ENCODE data around the gene TNFSF11.

DNA sequence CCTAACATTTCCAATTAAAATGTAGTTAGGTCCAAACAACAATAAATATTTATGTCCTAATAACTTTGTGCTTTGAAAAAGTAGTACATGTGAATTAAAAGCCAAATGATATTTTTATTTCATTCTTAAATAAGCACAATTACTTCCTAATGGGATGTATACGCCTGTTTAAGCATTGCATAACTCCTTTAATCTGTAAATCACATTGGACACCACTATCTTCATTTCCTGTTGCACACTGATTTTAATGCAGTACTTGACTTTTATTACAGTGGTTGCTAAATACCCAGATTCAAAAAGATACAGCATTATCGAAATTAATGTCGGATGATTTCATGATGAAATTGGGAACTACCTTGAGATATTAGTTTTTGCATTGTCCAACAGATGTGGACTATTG lies 70.9 kb downstream of the TNFSF11 start:
- TF ChIP-seq, protein P1, sequence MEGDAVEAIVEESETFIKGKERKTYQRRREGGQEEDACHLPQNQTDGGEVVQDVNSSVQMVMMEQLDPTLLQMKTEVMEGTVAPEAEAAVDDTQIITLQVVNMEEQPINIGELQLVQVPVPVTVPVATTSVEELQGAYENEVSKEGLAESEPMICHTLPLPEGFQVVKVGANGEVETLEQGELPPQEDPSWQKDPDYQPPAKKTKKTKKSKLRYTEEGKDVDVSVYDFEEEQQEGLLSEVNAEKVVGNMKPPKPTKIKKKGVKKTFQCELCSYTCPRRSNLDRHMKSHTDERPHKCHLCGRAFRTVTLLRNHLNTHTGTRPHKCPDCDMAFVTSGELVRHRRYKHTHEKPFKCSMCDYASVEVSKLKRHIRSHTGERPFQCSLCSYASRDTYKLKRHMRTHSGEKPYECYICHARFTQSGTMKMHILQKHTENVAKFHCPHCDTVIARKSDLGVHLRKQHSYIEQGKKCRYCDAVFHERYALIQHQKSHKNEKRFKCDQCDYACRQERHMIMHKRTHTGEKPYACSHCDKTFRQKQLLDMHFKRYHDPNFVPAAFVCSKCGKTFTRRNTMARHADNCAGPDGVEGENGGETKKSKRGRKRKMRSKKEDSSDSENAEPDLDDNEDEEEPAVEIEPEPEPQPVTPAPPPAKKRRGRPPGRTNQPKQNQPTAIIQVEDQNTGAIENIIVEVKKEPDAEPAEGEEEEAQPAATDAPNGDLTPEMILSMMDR (IDR thresholded peaks at IDR 0.05) = no peak
- TF ChIP-seq ZFX (IDR thresholded peaks at IDR 0.05; ENCODE audit: borderline replicate concordance) = no peak

Measured in 22Rv1 (cell line).